Measurements from ENCODE around the gene C2orf74. TPM values are rescaled to one million over a fixed set of nuclear protein-coding genes. Genes with fewer than 3 reads are reported as not detected.
"Not testable (repeated sequence)": the region's sequence is repeated elsewhere in the genome, so short reads cannot be mapped to it uniquely, and the experiment has no call there.

Gene C2orf74
- 9.8 TPM for polyA plus RNA-seq (2013, experiment 1 of 2; ENCODE audit: insufficient read length)
- 10.7 TPM for polyA plus RNA-seq (2013, experiment 2 of 2; ENCODE audit: insufficient read length)

DNA sequence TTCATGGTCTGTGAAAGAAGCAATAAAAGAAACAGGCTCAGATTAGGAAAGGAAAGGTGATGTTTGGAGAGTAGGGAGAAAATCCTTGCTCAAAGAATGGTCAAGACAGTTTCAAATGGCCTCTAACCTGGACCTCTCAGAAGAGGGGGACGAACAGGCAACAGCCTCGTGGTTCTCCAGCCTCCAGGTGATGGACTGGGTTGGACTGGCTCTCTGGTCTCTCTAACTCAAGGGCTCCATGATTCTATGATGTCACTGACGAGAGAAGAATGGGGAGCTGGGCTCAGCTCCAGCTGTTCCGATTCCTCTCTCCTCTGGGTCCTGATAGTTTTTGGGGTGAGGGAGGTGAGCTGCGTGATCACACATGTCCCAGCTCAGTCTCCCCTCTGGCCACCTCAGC, at the start of gene C2orf74:
TSS of gene C2orf74 (plus strand) at position 301 of the 400 bp plus-strand sequence. CDS start 327 bp downstream, outside the sequence.
- no peak for DNase-seq

- no peak for DNase-seq
Observed at GRCh38 chr2:61114147-61114546, 47.8 kb upstream of the C2orf74 start.

DNA sequence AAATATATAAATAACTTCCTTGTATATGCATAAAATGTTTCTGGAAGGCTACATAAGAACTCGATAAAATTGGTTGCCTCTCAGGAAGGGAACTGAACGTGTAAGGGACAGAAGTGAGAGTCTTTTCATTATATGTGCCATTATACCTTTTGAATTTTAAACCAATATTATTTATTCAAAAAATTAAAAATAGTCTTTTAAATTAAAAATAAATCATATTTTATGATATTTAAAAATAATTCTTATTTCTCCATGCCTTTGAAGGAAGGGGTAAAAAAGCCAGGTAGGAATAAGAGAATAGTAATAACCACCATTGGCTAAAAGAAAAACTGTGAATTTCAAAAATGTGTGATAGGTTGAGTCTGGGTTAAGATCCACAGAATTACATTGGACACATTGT, 45.7 kb upstream of the C2orf74 start:
- DNase-seq: no peak

DNA sequence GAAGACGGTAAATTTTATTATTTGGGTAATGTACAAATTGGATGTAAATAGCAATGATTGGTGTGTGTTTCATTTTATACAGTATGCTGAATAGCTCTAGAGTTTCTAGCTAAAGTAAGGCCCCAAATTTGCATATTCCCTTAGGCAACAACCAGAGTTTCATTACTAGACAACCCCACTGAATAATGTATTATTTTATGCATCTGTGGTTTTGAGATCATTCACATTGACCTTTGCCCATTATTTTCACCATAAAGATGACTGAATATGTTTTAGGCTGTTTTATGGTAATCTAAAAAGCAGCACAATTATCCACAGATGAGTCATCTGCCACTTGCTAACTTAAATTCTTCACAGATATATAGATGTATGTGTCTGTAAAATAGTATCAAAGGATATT, 44.5 kb upstream of the C2orf74 start:
- no peak for DNase-seq

DNA sequence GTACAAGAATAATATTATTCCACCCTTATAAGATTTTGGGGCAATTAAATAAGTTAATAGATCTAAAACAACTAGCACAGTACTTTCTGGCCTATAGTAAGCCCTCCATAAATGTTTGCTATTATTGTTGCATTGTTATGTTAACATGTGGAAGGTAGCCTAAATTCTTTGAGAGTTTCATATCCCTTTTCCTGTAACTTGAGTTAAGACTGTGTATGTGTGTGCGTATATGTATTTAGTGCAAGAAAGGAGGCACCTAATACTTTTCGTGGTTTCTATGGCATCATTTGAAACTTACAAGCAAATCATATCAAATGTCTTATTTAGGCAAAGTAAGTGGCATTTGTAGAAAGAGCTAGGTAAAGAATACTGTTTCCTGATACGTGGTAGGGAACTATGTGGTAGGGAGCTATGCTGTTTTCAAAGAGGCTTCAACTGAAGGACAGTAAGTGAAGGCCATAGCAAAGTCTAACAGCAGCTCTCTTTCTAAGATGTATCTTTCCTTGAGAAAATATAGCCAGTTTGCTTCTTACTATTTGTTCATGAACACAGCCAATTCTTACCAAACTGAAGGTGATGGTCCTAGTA, 36.8 kb upstream of the C2orf74 start:
- DNase-seq: no peak

DNA sequence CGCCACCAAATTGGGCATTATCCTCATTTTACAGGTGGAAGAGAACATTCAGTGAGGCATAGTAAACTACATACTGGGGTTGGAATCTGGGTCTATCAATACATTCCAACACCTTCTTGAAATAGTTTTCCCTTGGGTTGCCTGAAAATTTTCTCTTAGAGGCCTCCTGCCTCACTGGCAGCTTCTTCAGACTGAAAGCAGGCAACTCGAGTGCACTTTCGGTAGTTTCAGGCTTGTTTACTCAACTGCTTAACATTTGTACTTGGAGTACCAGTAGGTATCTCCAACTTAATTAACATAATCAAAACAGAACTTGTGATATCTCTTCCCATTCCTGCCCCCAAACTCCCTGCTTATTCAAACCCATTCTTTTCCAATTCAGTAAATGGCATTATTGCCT, 36.2 kb upstream of the C2orf74 start:
- DNase-seq: no peak

DNA sequence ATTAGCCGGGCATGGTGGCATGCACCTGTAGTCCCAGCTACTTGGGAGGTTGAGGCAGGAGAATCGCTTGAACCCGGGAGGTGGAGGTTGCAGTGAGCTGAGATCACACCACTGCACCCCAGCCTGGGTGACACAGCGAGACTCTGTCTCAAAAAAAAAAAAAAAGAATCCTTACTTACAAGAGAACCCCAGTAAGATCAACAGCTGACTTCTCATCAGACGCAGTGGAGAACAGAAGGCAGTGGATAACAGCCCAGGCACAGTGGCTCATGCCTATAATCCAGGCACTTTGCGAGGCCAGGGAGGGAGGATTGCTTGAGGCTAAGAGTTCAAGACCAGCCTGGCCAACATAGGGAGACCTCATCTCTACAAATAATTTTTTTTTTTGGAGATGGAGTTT, 33.9 kb upstream of the C2orf74 start:
- not testable (repeated sequence) for DNase-seq

DNA sequence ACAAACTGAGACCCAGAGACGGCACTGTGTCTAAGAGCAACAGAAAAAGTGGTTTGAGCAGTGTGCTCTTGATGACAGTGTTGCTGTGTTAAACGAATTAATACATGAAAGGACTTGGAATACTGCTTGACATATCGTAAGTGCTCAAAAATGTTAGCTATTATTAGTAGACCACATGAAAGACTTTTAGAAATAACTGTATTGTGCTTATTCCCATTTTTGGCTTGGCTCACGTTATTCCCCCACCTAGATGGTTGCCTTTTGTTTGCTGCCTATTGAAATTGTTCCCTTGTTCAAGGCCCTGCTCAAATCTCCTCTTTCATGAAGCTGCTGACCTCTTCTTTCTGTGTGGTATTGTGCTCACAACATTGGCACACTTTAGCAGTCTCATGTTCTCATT, 27.8 kb upstream of the C2orf74 start:
- DNase-seq: peak; percentile 6

- DNase-seq: peak; percentile 39
Observed at GRCh38 chr2:61135510-61135909, 26.5 kb upstream of the C2orf74 start.

DNA sequence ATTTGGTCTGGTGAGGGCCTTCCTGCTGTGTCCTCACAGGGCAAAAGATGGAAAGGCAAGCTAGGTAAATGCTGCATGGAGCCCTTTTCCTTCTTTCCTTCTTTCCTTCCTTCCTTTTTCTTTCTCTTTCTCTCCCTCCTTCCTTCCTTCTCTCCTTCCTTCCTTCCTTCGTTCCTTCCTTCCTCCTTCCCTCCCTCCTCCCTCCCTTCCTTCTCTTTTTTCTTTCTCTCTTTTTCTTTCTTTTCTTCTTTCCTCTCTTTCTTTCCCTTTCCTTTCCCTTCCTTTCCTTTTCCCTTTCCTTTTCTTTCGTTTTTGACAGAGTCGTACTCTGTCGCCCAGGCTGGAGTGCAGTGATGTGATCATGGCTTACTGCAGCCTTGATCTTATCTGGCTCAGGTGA, 23.1 kb upstream of the C2orf74 start:
- no peak for DNase-seq

GRCh38 chr2:61141151-61141550, 20.8 kb upstream of the C2orf74 start:
- DNase-seq: no peak

GRCh38 chr2:61144697-61145268, 17.2 kb upstream of the C2orf74 start:
- peak; percentile 97 for DNase-seq

GRCh38 chr2:61145990-61146389, 16.0 kb upstream of the C2orf74 start:
- DNase-seq: no peak

GRCh38 chr2:61148091-61148490, 13.9 kb upstream of the C2orf74 start:
- not testable (repeated sequence) for DNase-seq

DNA sequence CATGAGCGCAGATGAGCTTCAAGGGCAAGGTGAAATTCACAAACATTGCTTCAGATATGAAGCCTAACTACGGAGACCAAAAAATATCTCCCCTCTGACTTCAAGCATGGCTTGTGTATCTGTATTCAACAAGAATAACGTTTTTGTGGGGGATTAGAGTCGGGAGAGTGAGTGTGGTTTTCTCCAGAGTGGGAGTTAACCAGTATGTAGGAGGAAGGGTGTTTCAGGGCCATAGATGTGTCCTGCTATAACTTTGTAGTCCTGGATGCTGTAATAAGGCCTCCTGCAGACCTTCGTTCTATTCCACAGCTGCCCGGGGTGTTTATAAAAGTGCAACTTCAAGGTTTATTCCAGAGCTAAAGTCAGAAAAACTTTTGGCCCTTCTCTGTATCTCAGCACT, 12.9 kb upstream of the C2orf74 start:
- DNase-seq: no peak

GRCh38 chr2:61151436-61151835, 10.6 kb upstream of the C2orf74 start:
- DNase-seq: peak; percentile 17

- DNase-seq: no peak
Observed at GRCh38 chr2:61157371-61158003, 4.5 kb upstream of the C2orf74 start.

DNA sequence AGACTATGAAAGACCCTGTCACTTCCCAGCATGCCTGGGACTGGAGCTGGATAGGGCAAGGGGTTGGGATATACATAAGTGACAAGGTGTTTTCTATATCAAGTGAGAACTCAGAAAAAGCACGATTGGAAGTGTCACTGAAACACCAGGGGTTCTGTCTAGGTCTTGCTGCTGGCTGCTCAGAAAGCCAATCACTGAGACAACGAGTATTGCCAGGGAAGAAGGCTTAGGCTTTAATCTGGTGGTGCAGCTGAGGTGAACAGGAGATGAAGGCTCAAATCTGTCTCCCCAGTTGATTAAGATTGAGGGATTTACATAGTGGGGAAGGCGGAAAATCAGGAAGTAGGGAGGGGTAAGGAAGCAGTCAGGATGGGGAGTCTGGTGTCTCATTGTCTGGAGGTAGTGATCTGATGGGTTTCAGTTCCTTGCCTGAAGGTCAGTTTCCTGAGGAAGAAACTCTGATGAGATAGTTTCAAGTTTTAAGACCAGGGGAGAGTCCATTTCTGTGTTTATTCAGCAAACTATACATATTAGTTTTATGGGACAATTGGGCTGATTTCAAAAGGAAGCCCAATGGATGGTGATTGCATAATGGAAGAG, 3.5 kb upstream of the C2orf74 start:
- no peak for DNase-seq

- no peak for DNase-seq
Observed at GRCh38 chr2:61162721-61163120, 733 bp downstream of the C2orf74 start.

DNA sequence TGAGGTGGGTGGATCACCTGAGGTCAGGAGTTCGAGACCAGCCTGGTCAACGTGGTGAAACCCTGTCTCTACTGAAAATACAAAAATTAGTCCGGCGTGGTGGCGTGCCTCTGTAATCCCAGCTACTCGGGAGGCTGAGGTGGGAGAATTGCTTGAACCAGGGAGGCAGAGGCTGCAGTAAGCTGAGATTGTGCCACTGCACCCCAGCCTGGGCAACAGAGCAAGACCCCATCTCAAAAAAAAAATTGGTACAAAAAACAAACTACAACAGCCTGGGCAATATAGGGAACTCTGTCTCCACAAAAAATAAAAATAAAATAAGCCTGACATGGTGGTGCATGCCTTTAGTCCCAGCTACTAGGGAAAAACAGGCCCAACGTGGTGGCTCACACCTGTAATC, 3.1 kb downstream of the C2orf74 start:
- not testable (repeated sequence) for DNase-seq

DNA sequence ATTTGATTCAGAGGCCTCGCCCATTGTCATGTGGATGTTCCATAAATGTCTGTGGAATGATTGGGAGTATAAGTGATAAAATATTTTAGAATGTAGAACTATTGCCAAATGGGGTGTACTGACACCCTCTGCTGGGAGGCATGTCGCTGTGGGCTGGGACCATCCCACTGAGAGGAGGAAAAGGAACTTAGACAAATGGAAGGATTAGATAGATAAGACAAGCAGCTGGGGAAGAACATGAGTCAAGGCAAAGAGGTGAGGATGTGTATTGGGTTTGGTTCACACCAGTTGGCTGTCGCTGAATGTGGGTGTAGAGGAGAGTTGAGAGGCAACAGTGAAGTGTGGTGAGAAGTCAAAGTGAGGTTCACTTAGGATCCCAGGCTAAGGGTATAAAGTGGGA, 4.0 kb downstream of the C2orf74 start:
- DNase-seq: peak; percentile 14

DNA sequence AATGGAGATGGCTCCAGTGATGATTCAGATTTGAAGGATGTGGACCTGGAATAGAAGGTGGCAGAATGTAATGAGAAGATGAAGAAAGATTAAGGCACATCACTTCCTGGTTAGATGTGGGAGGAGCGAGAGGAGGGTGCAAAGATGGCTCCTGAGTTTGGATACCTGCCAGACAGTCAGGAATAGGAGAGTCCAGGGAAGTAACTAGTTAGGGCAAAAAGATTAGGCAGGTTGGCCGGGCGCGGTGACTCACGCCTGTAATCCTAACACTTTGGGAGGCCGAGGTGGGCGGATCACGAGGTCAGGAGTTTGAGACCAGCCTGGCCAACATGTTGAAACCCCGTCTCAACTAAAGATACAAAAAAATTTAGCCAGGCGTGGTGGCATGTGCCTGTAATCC, 5.6 kb downstream of the C2orf74 start:
- no peak for DNase-seq

DNA sequence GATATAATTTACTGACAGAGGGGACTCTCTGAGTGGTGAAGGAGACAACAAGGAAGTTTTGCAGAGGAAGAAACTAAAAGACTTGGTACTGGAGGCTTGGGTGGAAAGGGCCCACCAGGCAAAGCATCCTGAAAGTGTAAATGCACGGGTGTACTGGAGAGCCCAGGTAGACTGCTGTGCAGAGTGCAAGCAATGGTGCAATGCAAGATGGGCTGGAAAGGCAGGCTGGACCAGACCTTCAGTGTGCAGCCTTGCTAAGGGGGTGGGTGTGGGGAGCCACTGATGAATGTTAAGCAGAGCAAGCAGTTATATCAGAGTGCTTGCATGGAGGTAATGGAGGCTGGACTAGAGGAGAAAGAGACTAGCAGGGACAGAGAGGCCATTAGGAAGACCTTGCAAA, 10.7 kb downstream of the C2orf74 start:
- DNase-seq: no peak

GRCh38 chr2:61173116-61173515, 11.1 kb downstream of the C2orf74 start:
- no peak for DNase-seq

Data from fibroblast of skin of back (primary cell).